ENCODE results near the gene VSIR. TPM values are rescaled to one million over a fixed set of nuclear protein-coding genes. Genes with fewer than 3 reads are reported as not detected.

The VSIR gene
- polyA plus RNA-seq, 1 of the 3 experiments (the other 2 are of a cell fraction), result 11.3 TPM

DNA sequence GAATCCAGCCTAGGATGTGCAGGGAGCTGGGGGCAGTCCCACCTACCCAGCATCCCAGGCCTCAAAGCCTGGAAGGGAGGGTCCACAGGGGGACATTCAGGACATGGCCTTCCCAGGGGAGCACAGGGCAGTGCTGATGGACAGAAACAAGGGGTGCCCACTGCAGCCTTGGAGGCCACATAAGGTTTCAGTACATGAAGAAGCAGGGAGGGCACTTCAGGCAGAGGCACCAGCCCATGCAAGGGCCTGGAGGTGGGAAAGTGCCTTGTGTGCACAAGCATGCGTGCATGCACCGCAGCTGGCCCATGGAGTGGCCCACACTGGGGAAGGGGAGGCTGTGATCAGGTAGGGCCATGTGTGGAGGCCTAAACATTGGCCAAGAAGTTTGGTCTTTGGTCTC is 62.8 kb downstream of the VSIR start:
- H3K79me2 ChIP-seq (ENCODE audit: insufficient read depth), result no peaks in the 10 kb centered on the region
- 80% methylated on average over 1 of the region's 2 CpGs for WGBS (ENCODE audit: low lambda C conversion rate)
- peaks cover 0 to 20% of the 10 kb centered on the region in 2 experiments; a peak in 1 of 4 replicates for H3K4me1 ChIP-seq (ENCODE audit: control insufficient read depth in 1 of 2, insufficient read depth in 2 of 2, low read depth in 1 of 2, low read length in 1 of 2)
- no peak for DNase-seq
- no peaks in the 10 kb centered on the region for H4K20me1 ChIP-seq (ENCODE audit: insufficient read depth)
- no peaks in the 10 kb centered on the region for H3K9me3 ChIP-seq
- no peak overlapping the region for H3K9ac ChIP-seq
- H3K4me2 ChIP-seq, result no peak overlapping the region
- CTCF ChIA-PET, result interaction anchor here (0.9 to 14.1 kb wide), 3 partner anchors 12 to 103 kb away, joined by 3 to 195 read pairs (median 4); no protein-coding TSS in a partner anchor
- POLR2A ChIA-PET, result no interaction called here
- no peak overlapping the region for H2AFZ ChIP-seq (ENCODE audit: low read depth)
- TF ChIP-seq, protein P1, sequence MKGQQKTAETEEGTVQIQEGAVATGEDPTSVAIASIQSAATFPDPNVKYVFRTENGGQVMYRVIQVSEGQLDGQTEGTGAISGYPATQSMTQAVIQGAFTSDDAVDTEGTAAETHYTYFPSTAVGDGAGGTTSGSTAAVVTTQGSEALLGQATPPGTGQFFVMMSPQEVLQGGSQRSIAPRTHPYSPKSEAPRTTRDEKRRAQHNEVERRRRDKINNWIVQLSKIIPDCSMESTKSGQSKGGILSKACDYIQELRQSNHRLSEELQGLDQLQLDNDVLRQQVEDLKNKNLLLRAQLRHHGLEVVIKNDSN (IDR thresholded peaks at IDR 0.05; ENCODE audit: borderline replicate concordance, low read depth), result no peak
- no peak for TF ChIP-seq YY1 (IDR thresholded peaks at IDR 0.05; ENCODE audit: low read depth)
- no peaks in the 10 kb centered on the region for H3K36me3 ChIP-seq (replicated peaks in 1 of 2; ENCODE audit: control insufficient read depth in 1 of 2, insufficient read depth in 2 of 2, low read length in 1 of 2)
- no peak overlapping the region for H3K27ac ChIP-seq (ENCODE audit: low read depth in 2 of 2, low read length in 1 of 2)
- no peaks in the 10 kb centered on the region for H3K9me2 ChIP-seq
- H3F3A ChIP-seq (replicated peaks; ENCODE audit: insufficient read depth), result no peaks in the 10 kb centered on the region
- no peaks in the 10 kb centered on the region; the same call in 1 of the 2 replicates for H3K27me3 ChIP-seq (ENCODE audit: insufficient read depth)
- H3K4me3 ChIP-seq (ENCODE audit: low read depth in 2 of 2, low read length in 1 of 2), result no peak overlapping the region

DNA sequence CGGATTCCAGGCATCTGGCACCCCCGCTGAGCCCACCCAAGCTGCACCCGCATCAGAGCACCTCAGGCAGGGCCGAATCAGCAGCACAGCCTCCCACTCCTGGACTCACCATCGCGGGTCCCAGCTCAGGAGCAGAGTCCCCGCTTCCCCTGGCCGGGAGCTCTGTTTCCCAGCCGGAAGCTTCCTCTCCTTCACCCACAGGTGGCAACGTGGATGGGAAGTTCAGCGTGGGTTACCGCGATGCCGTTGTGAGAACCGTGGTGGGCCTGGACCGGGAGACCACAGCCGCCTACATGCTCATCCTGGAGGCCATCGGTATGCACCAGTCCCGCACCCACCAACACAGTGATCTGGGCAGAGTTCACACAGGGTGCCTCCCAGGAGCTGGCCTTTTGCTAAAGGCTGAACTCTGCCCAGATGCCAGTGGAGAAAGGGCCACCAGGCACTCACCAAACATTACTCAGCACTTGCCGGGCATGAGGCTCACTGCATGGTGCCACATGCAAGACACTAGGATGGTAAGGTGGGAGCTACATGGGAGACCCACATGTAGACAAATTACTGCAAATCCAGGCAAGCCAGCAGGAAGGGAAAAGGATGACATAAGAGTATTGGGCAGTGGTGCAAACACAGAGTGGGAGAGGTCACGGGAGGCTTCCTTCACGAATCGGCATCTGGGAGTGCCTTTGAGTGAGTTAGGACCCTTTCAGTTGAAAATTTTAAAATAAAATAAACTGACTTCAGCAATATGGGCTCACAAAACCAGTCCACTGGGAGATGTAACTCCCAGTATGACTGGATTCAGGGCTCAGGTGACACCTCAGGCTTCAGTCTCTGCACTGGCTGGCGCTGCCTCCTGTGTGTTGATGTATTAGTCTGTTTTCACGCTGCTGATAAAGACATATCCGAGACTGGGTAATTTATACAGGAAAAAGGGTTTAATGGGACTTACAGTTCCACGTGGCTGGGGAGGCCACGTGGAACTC is 64.1 kb downstream of the VSIR start:
- no peaks in the 10 kb centered on the region for H3K9me2 ChIP-seq
- H3K36me3 ChIP-seq (replicated peaks in 1 of 2; ENCODE audit: control insufficient read depth in 1 of 2, insufficient read depth in 2 of 2, low read length in 1 of 2), result no peaks in the 10 kb centered on the region
- no peaks in the 10 kb centered on the region for H4K20me1 ChIP-seq (ENCODE audit: insufficient read depth)
- no peak overlapping the region for H3K27ac ChIP-seq (ENCODE audit: low read depth in 2 of 2, low read length in 1 of 2)
- ChIA-PET POLR2A (interaction anchor here (1.1 kb wide), 1 partner anchor 390 kb away, joined by 6 read pairs; the partner anchor contains the start of gene SLC29A3), CTCF (interaction anchor here (0.7 to 14.1 kb wide), 58 partner anchors 8 to 407 kb away, joined by 3 to 195 read pairs (median 5); partner anchors contain the start of genes C10orf105, CDH23, SLC29A3 and VSIR)
- no peaks in the 10 kb centered on the region; the same call in 1 of the 2 replicates for H3K27me3 ChIP-seq (ENCODE audit: insufficient read depth)
- TF ChIP-seq, protein P2, sequence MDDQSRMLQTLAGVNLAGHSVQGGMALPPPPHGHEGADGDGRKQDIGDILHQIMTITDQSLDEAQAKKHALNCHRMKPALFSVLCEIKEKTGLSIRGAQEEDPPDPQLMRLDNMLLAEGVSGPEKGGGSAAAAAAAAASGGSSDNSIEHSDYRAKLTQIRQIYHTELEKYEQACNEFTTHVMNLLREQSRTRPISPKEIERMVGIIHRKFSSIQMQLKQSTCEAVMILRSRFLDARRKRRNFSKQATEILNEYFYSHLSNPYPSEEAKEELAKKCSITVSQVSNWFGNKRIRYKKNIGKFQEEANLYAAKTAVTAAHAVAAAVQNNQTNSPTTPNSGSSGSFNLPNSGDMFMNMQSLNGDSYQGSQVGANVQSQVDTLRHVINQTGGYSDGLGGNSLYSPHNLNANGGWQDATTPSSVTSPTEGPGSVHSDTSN (IDR thresholded peaks at IDR 0.05), result no peak
- TF ChIP-seq, protein P3, sequence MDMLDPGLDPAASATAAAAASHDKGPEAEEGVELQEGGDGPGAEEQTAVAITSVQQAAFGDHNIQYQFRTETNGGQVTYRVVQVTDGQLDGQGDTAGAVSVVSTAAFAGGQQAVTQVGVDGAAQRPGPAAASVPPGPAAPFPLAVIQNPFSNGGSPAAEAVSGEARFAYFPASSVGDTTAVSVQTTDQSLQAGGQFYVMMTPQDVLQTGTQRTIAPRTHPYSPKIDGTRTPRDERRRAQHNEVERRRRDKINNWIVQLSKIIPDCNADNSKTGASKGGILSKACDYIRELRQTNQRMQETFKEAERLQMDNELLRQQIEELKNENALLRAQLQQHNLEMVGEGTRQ (IDR thresholded peaks at IDR 0.05; ENCODE audit: borderline replicate concordance, low read depth, low read length), result no peak
- TF ChIP-seq EP300 (IDR thresholded peaks at IDR 0.05; ENCODE audit: borderline replicate concordance in 1 of 2, low read depth in 1 of 2, low read length in 1 of 2), result no peak
- no peak for TF ChIP-seq RFX5 (IDR thresholded peaks at IDR 0.05; ENCODE audit: low read length)
- no peak for TF ChIP-seq SIN3A (IDR thresholded peaks at IDR 0.05; ENCODE audit: borderline replicate concordance, low read depth, low read length)
- TF ChIP-seq RCOR1 (IDR thresholded peaks at IDR 0.05; ENCODE audit: low read length), result no peak
- no peak for TF ChIP-seq POLR2AphosphoS5 (IDR thresholded peaks at IDR 0.05; ENCODE audit: low read depth, low read length)
- TF ChIP-seq RAD21 (IDR thresholded peaks at IDR 0.05; ENCODE audit: low read length), result no peak
- TF ChIP-seq, protein P4, sequence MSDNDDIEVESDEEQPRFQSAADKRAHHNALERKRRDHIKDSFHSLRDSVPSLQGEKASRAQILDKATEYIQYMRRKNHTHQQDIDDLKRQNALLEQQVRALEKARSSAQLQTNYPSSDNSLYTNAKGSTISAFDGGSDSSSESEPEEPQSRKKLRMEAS (IDR thresholded peaks at IDR 0.05; ENCODE audit: low read depth), result no peak
- TF ChIP-seq TAF1 (IDR thresholded peaks at IDR 0.05; ENCODE audit: borderline replicate concordance, low read depth, low read length), result no peak
- TF ChIP-seq, protein P5, sequence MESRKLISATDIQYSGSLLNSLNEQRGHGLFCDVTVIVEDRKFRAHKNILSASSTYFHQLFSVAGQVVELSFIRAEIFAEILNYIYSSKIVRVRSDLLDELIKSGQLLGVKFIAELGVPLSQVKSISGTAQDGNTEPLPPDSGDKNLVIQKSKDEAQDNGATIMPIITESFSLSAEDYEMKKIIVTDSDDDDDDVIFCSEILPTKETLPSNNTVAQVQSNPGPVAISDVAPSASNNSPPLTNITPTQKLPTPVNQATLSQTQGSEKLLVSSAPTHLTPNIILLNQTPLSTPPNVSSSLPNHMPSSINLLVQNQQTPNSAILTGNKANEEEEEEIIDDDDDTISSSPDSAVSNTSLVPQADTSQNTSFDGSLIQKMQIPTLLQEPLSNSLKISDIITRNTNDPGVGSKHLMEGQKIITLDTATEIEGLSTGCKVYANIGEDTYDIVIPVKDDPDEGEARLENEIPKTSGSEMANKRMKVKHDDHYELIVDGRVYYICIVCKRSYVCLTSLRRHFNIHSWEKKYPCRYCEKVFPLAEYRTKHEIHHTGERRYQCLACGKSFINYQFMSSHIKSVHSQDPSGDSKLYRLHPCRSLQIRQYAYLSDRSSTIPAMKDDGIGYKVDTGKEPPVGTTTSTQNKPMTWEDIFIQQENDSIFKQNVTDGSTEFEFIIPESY (IDR thresholded peaks at IDR 0.05; ENCODE audit: borderline replicate concordance, low read depth), result no peak
- TF ChIP-seq, protein P6, sequence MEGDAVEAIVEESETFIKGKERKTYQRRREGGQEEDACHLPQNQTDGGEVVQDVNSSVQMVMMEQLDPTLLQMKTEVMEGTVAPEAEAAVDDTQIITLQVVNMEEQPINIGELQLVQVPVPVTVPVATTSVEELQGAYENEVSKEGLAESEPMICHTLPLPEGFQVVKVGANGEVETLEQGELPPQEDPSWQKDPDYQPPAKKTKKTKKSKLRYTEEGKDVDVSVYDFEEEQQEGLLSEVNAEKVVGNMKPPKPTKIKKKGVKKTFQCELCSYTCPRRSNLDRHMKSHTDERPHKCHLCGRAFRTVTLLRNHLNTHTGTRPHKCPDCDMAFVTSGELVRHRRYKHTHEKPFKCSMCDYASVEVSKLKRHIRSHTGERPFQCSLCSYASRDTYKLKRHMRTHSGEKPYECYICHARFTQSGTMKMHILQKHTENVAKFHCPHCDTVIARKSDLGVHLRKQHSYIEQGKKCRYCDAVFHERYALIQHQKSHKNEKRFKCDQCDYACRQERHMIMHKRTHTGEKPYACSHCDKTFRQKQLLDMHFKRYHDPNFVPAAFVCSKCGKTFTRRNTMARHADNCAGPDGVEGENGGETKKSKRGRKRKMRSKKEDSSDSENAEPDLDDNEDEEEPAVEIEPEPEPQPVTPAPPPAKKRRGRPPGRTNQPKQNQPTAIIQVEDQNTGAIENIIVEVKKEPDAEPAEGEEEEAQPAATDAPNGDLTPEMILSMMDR (IDR thresholded peaks at IDR 0.05), result no peak
- TF ChIP-seq ELF1 (IDR thresholded peaks at IDR 0.05), result no peak
- TF ChIP-seq JUND (IDR thresholded peaks at IDR 0.05), result no peak
- TF ChIP-seq TEAD4 (IDR thresholded peaks at IDR 0.05; ENCODE audit: borderline replicate concordance, insufficient read depth), result no peak
- no peaks in the 10 kb centered on the region for H3K79me2 ChIP-seq (ENCODE audit: insufficient read depth)
- H2AFZ ChIP-seq (ENCODE audit: low read depth), result no peak overlapping the region
- no peaks in the 10 kb centered on the region for H3K9me3 ChIP-seq
- H3K4me3 ChIP-seq (ENCODE audit: low read depth in 2 of 2, low read length in 1 of 2), result no peak overlapping the region
- no peak overlapping the region for H3K4me2 ChIP-seq
- DNase-seq, result no peak
- no peaks in the 10 kb centered on the region for H3F3A ChIP-seq (replicated peaks; ENCODE audit: insufficient read depth)
- peaks cover 0 to 17% of the 10 kb centered on the region in 2 experiments; a peak in 1 of 4 replicates for H3K4me1 ChIP-seq (ENCODE audit: control insufficient read depth in 1 of 2, insufficient read depth in 2 of 2, low read depth in 1 of 2, low read length in 1 of 2)
- 69% methylated on average over 17 of the region's 28 CpGs for WGBS (ENCODE audit: low lambda C conversion rate)
- no peak overlapping the region for H3K9ac ChIP-seq
